ENCODE data around the gene FUZ. TPM values are rescaled to one million over a fixed set of nuclear protein-coding genes. Genes with fewer than 3 reads are reported as not detected.

Gene FUZ
- total and polyA plus RNA-seq, 2 donors, result 16.6 to 20.9 TPM

GRCh38 chr19:49805822-49806619 is 7.1 kb downstream of the FUZ start:
- Histone ChIP-seq H3K4me1 (ENCODE audit: control insufficient read depth in 2 of 2, insufficient read depth in 2 of 2, low read length in 2 of 2) (peaks cover 2 to 30% of the 10 kb centered on the region in 2 donors), H3K4me3 (ENCODE audit: low read length in 2 of 2) (no peak overlapping the region), H3K36me3 (ENCODE audit: control insufficient read depth in 2 of 2, insufficient read depth in 2 of 2, low read length in 1 of 2) (peaks cover 42 to 43% of the 10 kb centered on the region in 2 donors), H3K27ac (ENCODE audit: low read depth in 1 of 2, low read length in 1 of 2) (no peak overlapping the region), H3K27me3 (ENCODE audit: control insufficient read depth in 2 of 2, insufficient read depth in 1 of 2, low read length in 1 of 2) (peaks cover 0 to 8% of the 10 kb centered on the region in 2 donors), H3K9me3 (ENCODE audit: control insufficient read depth in 2 of 2, insufficient read depth in 1 of 2, low read length in 1 of 2) (no peaks in the 10 kb centered on the region)
- WGBS, result 97% methylated on average over 20 of the region's 20 CpGs
- no peak for DNase-seq (ENCODE audit: low read depth in 6 of 9, low spot score in 9 of 9)

DNA sequence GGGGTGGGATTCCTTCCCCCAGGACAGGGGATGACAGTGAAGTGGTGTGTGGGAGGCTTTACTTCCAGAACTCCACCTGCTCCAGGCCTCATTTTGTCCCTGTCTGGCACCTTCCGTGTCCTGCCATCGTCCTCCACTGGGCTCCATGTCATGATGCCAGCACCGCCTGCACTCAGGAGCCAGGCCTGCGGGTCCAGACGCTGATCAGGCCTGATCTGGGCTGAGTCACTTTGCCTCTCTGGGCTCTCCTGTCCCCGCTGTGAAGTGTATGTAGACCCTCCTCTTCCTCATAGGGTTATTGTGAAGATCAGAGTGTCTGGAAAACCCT is 9.6 kb downstream of the FUZ start:
- Histone ChIP-seq H3K27me3 (ENCODE audit: control insufficient read depth in 2 of 2, insufficient read depth in 1 of 2, low read length in 1 of 2) (no peaks in the 10 kb centered on the region), H3K4me3 (ENCODE audit: low read length in 2 of 2) (no peak overlapping the region), H3K4me1 (ENCODE audit: control insufficient read depth in 2 of 2, insufficient read depth in 2 of 2, low read length in 2 of 2) (peaks cover 0 to 14% of the 10 kb centered on the region in 2 donors), H3K9me3 (ENCODE audit: control insufficient read depth in 2 of 2, insufficient read depth in 1 of 2, low read length in 1 of 2) (no peaks in the 10 kb centered on the region), H3K27ac (ENCODE audit: low read depth in 1 of 2, low read length in 1 of 2) (no peak overlapping the region), H3K36me3 (ENCODE audit: control insufficient read depth in 2 of 2, insufficient read depth in 2 of 2, low read length in 1 of 2) (peaks cover 67% of the 10 kb centered on the region in 2 donors)
- WGBS, result 98% methylated on average over 6 of the region's 6 CpGs
- no peak for DNase-seq (ENCODE audit: low read depth in 6 of 9, low spot score in 9 of 9)

DNA sequence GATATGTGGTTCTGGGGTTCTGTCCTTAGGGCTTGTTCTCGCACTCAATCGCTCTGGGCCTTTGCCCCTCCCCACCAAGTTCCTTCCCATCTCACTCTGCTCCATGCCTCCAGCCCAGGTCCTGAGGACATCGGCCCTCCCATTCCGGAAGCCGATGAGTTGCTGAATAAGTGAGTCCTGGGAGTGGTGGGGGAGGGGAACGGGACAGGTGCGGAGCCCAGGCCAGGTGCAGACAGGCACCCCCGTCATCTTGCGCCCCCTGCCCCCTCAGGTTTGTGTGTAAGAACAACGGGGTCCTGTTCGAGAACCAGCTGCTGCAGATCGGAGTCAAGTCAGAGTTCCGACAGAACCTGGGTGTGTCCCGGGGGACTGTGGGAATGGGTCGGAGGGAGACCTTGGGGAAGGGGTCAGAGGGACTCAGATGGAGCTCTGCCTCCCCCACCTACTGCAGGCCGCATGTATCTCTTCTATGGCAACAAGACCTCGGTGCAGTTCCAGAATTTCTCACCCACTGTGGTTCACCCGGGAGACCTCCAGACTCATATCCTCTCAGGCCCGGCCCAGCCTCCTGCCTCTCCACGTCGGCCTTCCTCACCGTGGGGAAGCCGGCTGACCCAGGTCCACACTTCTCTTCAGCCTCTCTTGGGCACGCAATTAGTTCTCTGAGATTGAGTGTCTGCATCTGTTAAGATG is 10.1 kb downstream of the FUZ start:
- H3K4me3 ChIP-seq (ENCODE audit: low read length in 2 of 2), result no peak overlapping the region
- H3K9me3 ChIP-seq (ENCODE audit: control insufficient read depth in 2 of 2, insufficient read depth in 1 of 2, low read length in 1 of 2), result no peaks in the 10 kb centered on the region
- no peak for DNase-seq (ENCODE audit: low read depth in 6 of 9, low spot score in 9 of 9)
- no peaks in the 10 kb centered on the region for H3K27me3 ChIP-seq (ENCODE audit: control insufficient read depth in 2 of 2, insufficient read depth in 1 of 2, low read length in 1 of 2)
- H3K4me1 ChIP-seq (ENCODE audit: control insufficient read depth in 2 of 2, insufficient read depth in 2 of 2, low read length in 2 of 2), result peaks cover 0 to 10% of the 10 kb centered on the region in 2 donors
- 97% methylated on average over 24 of the region's 24 CpGs for WGBS
- peaks cover 67 to 72% of the 10 kb centered on the region in 2 donors for H3K36me3 ChIP-seq (ENCODE audit: control insufficient read depth in 2 of 2, insufficient read depth in 2 of 2, low read length in 1 of 2)
- no peak overlapping the region for H3K27ac ChIP-seq (ENCODE audit: low read depth in 1 of 2, low read length in 1 of 2)

DNA sequence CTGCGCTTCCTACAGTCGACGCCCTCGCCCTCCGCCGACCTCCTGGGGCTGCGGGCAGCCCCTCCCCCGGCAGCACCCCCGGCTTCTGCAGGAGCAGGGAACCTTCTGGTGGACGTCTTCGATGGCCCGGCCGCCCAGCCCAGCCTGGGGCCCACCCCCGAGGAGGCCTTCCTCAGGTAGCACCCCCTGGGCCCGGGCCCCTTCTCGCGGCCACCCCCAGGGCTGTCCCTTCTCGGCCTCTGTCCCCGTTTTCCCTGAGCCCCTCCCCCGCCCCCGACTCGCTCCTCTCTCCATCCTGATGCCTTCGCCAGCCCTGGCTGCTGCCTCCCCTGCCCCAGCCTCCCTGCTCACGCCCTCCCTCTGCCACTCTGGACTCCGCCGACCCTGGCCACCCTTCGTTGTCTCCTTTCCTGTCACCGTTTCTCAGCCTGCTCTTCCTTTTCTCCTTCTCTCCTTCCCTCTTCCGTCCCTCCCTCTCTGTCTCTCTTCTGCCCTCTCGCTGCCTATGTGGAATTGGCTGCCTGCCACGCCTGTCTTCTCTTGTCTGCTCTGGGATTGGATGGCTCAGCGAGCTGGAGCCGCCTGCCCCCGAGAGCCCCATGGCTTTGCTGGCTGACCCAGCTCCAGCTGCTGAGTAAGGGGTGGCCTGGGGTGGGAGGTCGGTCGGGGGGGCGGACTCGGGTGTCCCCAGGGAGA is 11.0 kb downstream of the FUZ start:
- H3K27me3 ChIP-seq (ENCODE audit: control insufficient read depth in 2 of 2, insufficient read depth in 1 of 2, low read length in 1 of 2), result no peaks in the 10 kb centered on the region
- H3K4me3 ChIP-seq (ENCODE audit: low read length in 2 of 2), result no peak overlapping the region
- no peaks in the 10 kb centered on the region for H3K9me3 ChIP-seq (ENCODE audit: control insufficient read depth in 2 of 2, insufficient read depth in 1 of 2, low read length in 1 of 2)
- peaks cover 0 to 2% of the 10 kb centered on the region in 2 donors for H3K4me1 ChIP-seq (ENCODE audit: control insufficient read depth in 2 of 2, insufficient read depth in 2 of 2, low read length in 2 of 2)
- H3K27ac ChIP-seq (ENCODE audit: low read depth in 1 of 2, low read length in 1 of 2), result peak overlapping the region in 1 of 2 donors; percentile 12
- DNase-seq (ENCODE audit: low read depth in 6 of 9, low spot score in 9 of 9), result no peak
- WGBS, result 93% methylated on average over 38 of the region's 38 CpGs
- peaks cover 72 to 73% of the 10 kb centered on the region in 2 donors for H3K36me3 ChIP-seq (ENCODE audit: control insufficient read depth in 2 of 2, insufficient read depth in 2 of 2, low read length in 1 of 2)

- peaks cover 74 to 77% of the 10 kb centered on the region in 2 donors for H3K36me3 ChIP-seq (ENCODE audit: control insufficient read depth in 2 of 2, insufficient read depth in 2 of 2, low read length in 1 of 2)
Measured at GRCh38 chr19:49801401-49801888, 11.6 kb downstream of the FUZ start.

DNA sequence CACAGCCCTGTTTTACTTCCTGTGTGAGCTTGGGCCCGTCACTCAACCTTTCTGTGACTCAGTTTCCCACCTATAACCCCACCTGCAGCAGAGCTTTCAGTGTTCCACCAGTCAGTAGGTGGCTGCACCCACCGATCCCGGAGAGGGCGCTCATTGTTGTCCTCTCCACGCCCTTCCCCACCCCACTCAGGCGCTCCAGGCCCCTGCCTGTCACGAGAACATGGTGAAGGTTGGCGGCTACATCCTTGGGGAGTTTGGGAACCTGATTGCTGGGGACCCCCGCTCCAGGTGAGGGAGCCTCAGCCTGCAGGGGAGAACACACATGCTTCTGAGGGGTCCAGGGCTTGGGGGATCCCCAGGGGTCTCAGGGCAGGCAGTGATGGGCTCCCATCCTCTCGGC is 12.3 kb downstream of the FUZ start:
- 99% methylated on average over 10 of the region's 10 CpGs for WGBS
- H3K9me3 ChIP-seq (ENCODE audit: control insufficient read depth in 2 of 2, insufficient read depth in 1 of 2, low read length in 1 of 2), result peaks cover 0 to 2% of the 10 kb centered on the region in 2 donors
- H3K4me1 ChIP-seq (ENCODE audit: control insufficient read depth in 2 of 2, insufficient read depth in 2 of 2, low read length in 2 of 2), result no peaks in the 10 kb centered on the region
- no peak overlapping the region for H3K27ac ChIP-seq (ENCODE audit: low read depth in 1 of 2, low read length in 1 of 2)
- DNase-seq (ENCODE audit: low read depth in 6 of 9, low spot score in 9 of 9), result no peak
- H3K36me3 ChIP-seq (ENCODE audit: control insufficient read depth in 2 of 2, insufficient read depth in 2 of 2, low read length in 1 of 2), result peaks cover 75 to 80% of the 10 kb centered on the region in 2 donors
- H3K27me3 ChIP-seq (ENCODE audit: control insufficient read depth in 2 of 2, insufficient read depth in 1 of 2, low read length in 1 of 2), result no peaks in the 10 kb centered on the region
- H3K4me3 ChIP-seq (ENCODE audit: low read length in 2 of 2), result no peak overlapping the region

More at GRCh38 chr19:49801401-49801888, 11.6 kb downstream of the FUZ start:
- DNase-seq (ENCODE audit: low read depth in 6 of 9, low spot score in 9 of 9), result no peak
- Histone ChIP-seq H3K27me3 (ENCODE audit: control insufficient read depth in 2 of 2, insufficient read depth in 1 of 2, low read length in 1 of 2) (no peaks in the 10 kb centered on the region), H3K4me3 (ENCODE audit: low read length in 2 of 2) (no peak overlapping the region), H3K9me3 (ENCODE audit: control insufficient read depth in 2 of 2, insufficient read depth in 1 of 2, low read length in 1 of 2) (peaks cover 0 to under 1% of the 10 kb centered on the region in 2 donors), H3K4me1 (ENCODE audit: control insufficient read depth in 2 of 2, insufficient read depth in 2 of 2, low read length in 2 of 2) (no peaks in the 10 kb centered on the region), H3K27ac (ENCODE audit: low read depth in 1 of 2, low read length in 1 of 2) (no peak overlapping the region)
- WGBS, result 95% methylated on average over 32 of the region's 32 CpGs

DNA sequence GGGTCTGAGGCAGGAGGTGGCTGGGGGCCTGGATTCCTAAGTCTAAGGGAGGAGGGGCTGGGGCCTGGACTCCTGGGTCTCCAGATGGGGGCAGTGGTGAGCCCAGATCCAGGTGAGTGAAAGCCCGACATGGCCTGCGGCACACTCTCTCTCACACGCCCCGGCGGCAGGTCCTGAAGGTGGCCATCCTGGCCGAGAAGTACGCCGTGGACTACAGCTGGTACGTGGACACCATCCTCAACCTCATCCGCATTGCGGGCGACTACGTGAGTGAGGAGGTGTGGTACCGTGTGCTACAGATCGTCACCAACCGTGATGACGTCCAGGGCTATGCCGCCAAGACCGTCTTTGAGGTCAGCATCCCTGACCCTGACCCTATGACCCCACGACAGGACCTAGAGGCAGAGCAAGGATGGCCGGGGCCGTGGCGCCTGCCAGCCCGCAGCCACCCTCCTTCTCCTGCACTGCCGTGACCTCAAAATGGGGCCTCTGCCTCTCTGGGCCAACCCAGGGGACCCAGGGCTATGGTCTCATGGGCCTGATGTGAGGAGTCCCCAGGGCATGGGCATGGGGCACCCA is 13.2 kb downstream of the FUZ start:
- Histone ChIP-seq H3K4me1 (ENCODE audit: control insufficient read depth in 2 of 2, insufficient read depth in 2 of 2, low read length in 2 of 2) (no peaks in the 10 kb centered on the region), H3K27me3 (ENCODE audit: control insufficient read depth in 2 of 2, insufficient read depth in 1 of 2, low read length in 1 of 2) (no peaks in the 10 kb centered on the region), H3K4me3 (ENCODE audit: low read length in 2 of 2) (no peak overlapping the region), H3K9me3 (ENCODE audit: control insufficient read depth in 2 of 2, insufficient read depth in 1 of 2, low read length in 1 of 2) (peaks cover 0 to 2% of the 10 kb centered on the region in 2 donors), H3K36me3 (ENCODE audit: control insufficient read depth in 2 of 2, insufficient read depth in 2 of 2, low read length in 1 of 2) (peaks cover 79 to 88% of the 10 kb centered on the region in 2 donors), H3K27ac (ENCODE audit: low read depth in 1 of 2, low read length in 1 of 2) (no peak overlapping the region)
- no peak for DNase-seq (ENCODE audit: low read depth in 6 of 9, low spot score in 9 of 9)
- 98% methylated on average over 25 of the region's 25 CpGs for WGBS

GRCh38 chr19:49799271-49799797 is 13.8 kb downstream of the FUZ start:
- peaks cover 0 to 2% of the 10 kb centered on the region in 2 donors for H3K9me3 ChIP-seq (ENCODE audit: control insufficient read depth in 2 of 2, insufficient read depth in 1 of 2, low read length in 1 of 2)
- no peak overlapping the region for H3K4me3 ChIP-seq (ENCODE audit: low read length in 2 of 2)
- 98% methylated on average over 28 of the region's 28 CpGs for WGBS
- no peak for DNase-seq (ENCODE audit: low read depth in 6 of 9, low spot score in 9 of 9)
- no peaks in the 10 kb centered on the region for H3K27me3 ChIP-seq (ENCODE audit: control insufficient read depth in 2 of 2, insufficient read depth in 1 of 2, low read length in 1 of 2)
- peaks cover 81 to 92% of the 10 kb centered on the region in 2 donors for H3K36me3 ChIP-seq (ENCODE audit: control insufficient read depth in 2 of 2, insufficient read depth in 2 of 2, low read length in 1 of 2)
- H3K4me1 ChIP-seq (ENCODE audit: control insufficient read depth in 2 of 2, insufficient read depth in 2 of 2, low read length in 2 of 2), result no peaks in the 10 kb centered on the region
- no peak overlapping the region for H3K27ac ChIP-seq (ENCODE audit: low read depth in 1 of 2, low read length in 1 of 2)

Data from thymus (tissue), 11 donors.